ENCODE results near the gene VRTN. TPM values are rescaled to one million over a fixed set of nuclear protein-coding genes. Genes with fewer than 3 reads are reported as not detected.
A peak's percentile ranks its signal among the peaks of the same experiment; 100 is the strongest.

The VRTN gene
- total and polyA plus RNA-seq, 2 of the 8 experiments (the other 6 are each of a cell fraction or from before 2014, with no cell fraction given), result 133 to 148 TPM

DNA sequence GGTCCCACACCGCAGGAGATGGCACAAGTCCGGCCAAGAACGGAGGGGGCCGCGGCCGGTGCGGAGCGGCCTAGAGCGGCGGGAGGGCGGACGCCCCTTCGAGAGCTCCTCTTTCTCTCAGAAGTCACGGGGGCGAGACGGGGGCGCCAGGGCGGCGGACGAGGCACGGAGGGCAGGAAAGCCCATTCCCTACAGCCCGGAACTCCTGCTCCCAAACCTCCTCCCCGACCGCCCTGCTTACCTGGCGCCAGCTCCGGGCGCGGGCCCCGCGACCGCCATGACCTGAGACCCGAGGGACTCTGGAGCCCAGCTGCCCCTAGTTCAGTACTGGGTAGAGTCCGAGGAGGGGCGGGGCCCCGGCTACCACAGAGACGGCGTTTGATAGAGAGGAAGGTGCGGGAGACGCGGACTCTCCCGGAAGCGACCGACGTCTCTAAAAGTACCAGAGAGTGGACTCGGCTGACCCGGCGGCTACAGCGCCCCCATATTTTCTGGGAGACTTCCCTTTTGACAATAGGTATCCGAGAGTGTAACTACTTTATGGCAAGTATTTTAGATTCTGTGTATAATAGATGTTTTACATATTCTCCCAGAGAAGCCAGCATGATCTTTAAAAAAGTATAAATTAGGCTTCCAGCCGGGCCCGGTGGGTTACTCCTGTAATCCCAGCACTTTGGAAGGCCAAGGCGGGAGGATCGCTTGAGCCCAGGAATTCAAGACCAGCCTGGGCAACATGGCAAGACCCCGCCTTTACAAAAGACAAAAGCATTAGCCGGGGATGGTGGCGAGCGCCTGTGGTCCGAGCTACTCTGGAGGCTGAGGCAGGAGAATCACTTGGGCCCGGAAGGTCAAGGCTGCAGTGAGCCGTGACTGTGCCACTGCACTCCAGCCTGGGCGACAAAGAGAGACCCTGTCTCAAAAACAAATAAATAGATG lies 45.4 kb upstream of the VRTN start, which contains the start of gene ABCD4 (continued):
- TF ChIP-seq, protein P1, sequence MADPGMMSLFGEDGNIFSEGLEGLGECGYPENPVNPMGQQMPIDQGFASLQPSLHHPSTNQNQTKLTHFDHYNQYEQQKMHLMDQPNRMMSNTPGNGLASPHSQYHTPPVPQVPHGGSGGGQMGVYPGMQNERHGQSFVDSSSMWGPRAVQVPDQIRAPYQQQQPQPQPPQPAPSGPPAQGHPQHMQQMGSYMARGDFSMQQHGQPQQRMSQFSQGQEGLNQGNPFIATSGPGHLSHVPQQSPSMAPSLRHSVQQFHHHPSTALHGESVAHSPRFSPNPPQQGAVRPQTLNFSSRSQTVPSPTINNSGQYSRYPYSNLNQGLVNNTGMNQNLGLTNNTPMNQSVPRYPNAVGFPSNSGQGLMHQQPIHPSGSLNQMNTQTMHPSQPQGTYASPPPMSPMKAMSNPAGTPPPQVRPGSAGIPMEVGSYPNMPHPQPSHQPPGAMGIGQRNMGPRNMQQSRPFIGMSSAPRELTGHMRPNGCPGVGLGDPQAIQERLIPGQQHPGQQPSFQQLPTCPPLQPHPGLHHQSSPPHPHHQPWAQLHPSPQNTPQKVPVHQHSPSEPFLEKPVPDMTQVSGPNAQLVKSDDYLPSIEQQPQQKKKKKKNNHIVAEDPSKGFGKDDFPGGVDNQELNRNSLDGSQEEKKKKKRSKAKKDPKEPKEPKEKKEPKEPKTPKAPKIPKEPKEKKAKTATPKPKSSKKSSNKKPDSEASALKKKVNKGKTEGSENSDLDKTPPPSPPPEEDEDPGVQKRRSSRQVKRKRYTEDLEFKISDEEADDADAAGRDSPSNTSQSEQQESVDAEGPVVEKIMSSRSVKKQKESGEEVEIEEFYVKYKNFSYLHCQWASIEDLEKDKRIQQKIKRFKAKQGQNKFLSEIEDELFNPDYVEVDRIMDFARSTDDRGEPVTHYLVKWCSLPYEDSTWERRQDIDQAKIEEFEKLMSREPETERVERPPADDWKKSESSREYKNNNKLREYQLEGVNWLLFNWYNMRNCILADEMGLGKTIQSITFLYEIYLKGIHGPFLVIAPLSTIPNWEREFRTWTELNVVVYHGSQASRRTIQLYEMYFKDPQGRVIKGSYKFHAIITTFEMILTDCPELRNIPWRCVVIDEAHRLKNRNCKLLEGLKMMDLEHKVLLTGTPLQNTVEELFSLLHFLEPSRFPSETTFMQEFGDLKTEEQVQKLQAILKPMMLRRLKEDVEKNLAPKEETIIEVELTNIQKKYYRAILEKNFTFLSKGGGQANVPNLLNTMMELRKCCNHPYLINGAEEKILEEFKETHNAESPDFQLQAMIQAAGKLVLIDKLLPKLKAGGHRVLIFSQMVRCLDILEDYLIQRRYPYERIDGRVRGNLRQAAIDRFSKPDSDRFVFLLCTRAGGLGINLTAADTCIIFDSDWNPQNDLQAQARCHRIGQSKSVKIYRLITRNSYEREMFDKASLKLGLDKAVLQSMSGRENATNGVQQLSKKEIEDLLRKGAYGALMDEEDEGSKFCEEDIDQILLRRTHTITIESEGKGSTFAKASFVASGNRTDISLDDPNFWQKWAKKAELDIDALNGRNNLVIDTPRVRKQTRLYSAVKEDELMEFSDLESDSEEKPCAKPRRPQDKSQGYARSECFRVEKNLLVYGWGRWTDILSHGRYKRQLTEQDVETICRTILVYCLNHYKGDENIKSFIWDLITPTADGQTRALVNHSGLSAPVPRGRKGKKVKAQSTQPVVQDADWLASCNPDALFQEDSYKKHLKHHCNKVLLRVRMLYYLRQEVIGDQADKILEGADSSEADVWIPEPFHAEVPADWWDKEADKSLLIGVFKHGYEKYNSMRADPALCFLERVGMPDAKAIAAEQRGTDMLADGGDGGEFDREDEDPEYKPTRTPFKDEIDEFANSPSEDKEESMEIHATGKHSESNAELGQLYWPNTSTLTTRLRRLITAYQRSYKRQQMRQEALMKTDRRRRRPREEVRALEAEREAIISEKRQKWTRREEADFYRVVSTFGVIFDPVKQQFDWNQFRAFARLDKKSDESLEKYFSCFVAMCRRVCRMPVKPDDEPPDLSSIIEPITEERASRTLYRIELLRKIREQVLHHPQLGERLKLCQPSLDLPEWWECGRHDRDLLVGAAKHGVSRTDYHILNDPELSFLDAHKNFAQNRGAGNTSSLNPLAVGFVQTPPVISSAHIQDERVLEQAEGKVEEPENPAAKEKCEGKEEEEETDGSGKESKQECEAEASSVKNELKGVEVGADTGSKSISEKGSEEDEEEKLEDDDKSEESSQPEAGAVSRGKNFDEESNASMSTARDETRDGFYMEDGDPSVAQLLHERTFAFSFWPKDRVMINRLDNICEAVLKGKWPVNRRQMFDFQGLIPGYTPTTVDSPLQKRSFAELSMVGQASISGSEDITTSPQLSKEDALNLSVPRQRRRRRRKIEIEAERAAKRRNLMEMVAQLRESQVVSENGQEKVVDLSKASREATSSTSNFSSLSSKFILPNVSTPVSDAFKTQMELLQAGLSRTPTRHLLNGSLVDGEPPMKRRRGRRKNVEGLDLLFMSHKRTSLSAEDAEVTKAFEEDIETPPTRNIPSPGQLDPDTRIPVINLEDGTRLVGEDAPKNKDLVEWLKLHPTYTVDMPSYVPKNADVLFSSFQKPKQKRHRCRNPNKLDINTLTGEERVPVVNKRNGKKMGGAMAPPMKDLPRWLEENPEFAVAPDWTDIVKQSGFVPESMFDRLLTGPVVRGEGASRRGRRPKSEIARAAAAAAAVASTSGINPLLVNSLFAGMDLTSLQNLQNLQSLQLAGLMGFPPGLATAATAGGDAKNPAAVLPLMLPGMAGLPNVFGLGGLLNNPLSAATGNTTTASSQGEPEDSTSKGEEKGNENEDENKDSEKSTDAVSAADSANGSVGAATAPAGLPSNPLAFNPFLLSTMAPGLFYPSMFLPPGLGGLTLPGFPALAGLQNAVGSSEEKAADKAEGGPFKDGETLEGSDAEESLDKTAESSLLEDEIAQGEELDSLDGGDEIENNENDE (IDR thresholded peaks at IDR 0.05; ENCODE audit: insufficient replicate concordance, low read length), result no peak
- TF ChIP-seq SRF (IDR thresholded peaks at IDR 0.05; ENCODE audit: low read depth, low read length), result 0 out of 2 replicates have a peak, but pooled peaks have one; percentile 28
- TF ChIP-seq, protein P2, sequence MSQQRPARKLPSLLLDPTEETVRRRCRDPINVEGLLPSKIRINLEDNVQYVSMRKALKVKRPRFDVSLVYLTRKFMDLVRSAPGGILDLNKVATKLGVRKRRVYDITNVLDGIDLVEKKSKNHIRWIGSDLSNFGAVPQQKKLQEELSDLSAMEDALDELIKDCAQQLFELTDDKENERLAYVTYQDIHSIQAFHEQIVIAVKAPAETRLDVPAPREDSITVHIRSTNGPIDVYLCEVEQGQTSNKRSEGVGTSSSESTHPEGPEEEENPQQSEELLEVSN (IDR thresholded peaks at IDR 0.05), result no peak
- TF ChIP-seq KDM4A (IDR thresholded peaks at IDR 0.05; ENCODE audit: low read depth, low read length, severe bottlenecking), result peak; percentile 34
- TF ChIP-seq HDAC2 (IDR thresholded peaks at IDR 0.05; ENCODE audit: borderline replicate concordance in 1 of 2, low read depth in 2 of 2, low read length in 2 of 2), result no peak; a peak in 1 of 4 replicates
- TF ChIP-seq SP4 (IDR thresholded peaks at IDR 0.05; ENCODE audit: low read length), result no peak; the same call in 1 of the 2 replicates
- TF ChIP-seq SIN3A (conservative IDR thresholded peaks at IDR 0.05 in 1 of 2, IDR thresholded peaks at IDR 0.05 in 1 of 2; ENCODE audit: low read depth in 1 of 2, low read length in 2 of 2), result peak in 1 of 2 experiments; percentile 71; a peak in 1 of 4 replicates
